Stimulated activated CD8-positive, alpha-beta memory T cell treated with anti-CD3 and anti-CD28 coated beads, Interleukin-12 subunit alpha, Interleukin-12 subunit beta, amount 100 ng/mL, for 24 hours (primary cell): ENCODE measurements around the gene BPIFB2.
"Not testable (repeated sequence)": the region's sequence is repeated elsewhere in the genome, so short reads cannot be mapped to it uniquely, and the experiment has no call there.

Experiments used
- DNase-seq: peaks from one replicate; pipeline ENCODE4 v3.0.0-alpha.2; 2020; ENCODE audit errors: extremely low read depth

The BPIFB2 gene

DNA sequence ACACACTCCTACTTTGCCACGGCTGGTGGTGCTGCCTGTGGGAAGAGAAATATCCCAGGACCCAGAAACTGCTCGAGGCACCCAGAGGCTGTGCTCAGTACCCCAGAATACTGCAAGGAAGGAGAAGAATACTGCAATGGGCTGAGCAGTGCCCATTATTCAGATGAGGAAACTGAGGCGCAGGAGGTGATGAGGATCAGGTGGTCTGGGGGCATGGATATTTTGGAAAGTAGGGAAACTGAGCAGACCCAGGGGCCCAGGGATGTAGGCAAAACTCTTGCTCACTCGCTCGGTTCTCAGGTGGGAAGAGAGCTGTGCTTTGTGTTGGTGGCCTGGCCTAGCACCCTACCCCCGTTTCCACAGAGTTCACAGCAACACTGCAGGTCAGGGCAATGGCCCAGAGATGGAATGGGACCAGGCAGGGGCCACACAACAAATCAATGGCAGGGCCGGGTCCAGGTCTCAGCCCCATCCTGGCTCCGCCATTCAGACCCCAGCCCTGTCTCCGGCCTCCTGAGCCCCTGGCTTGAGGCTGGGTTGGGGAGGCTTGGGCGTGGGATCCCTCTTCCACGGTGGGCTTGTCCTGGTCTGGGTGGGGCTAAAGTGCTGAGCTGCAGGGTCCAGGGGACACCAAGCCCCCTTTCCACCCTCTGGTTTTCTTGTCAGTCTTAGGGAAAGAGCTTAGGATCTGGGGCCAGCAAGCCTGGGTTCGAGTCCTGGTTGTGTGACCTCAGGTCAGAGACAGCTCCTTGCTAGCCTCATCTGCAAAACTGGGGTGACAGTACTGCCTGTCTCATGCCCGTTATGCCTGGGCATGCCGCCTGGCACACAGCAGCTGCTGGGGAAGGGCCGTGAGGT, 37.2 kb upstream of the BPIFB2 start:
- DNase-seq: no peak

DNA sequence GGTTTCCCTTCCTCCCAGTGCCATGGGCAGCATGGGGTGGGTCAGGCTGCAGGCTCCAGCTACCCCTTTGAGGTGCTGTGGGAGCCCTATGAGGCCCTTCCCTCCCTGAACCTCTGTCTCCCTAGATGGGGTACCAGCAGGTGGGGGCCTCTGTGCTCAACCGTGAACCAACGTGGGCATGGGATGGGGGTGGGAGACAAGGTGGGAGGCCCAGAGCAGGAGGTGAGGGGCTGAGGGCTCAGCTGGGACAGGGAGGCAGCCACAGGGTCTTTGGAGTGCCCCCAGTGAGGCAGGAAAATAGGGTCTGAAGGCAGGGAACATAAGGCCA, 36.6 kb upstream of the BPIFB2 start:
- no peak for DNase-seq

DNA sequence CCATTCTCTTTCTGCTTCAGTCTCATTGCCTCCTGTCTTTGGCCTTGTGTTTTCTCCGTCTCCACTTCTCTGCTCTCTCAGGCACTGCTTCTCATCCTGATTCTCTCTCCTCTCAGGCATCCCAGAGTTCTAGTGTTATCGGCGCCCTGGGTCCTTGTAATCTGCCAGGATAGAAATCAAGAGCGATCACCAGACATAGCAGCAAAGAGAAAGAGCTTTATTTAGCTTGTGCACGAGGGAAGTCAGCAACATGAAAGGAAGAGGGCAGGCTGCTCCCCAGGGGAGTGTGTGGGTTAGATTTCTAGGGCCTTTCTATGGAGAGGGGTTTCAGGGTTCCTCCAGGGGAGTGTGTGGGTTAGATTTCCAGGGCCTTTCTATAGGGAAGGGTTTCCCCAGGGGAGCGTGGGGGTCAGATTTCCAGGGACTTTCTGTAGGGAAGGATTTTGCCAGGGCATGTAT, 35.8 kb upstream of the BPIFB2 start:
- DNase-seq: no peak

DNA sequence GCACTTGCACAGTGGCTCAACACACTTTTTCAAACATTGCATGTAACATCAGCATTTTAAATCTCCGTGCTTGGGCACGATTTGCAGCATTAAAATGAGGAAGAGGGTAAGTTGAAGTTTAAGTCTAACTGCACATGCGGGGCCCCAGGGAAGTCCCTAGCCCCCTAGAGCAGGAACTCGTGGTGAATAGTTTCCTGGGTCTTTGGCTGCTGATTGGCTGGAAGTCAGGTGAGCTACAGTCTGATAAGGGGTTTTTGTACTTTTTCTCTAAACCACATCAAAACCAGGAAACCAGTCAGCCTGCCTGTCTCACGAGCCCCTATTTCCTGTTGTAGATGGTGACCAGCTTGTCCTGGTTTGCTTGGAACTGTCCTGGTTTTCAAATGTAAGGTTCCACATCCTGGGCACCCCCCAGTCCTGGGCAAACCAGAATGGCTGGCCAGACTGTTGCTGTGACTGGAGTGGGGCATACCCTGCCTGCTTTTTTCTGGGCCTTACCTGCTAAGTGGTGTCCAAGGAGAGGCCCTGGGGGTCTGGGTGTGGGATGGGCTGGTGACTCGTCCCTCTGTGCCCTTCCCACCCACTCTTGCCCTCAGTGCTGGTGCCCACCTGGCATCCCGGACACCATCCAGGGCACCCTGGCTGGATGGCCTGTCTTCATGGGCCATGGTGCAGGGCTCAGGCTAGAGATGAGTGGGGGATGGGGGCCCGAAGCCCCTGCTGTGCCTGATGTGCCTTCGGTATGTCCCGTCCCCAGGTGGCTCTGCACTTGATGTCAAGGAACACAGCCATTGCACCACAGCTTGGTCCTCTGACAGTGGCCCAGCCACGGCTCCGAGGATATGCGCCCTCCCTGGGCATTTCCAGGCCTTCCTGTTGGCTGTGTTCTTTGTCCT, 35.1 kb upstream of the BPIFB2 start:
- DNase-seq: peak; percentile 69

DNA sequence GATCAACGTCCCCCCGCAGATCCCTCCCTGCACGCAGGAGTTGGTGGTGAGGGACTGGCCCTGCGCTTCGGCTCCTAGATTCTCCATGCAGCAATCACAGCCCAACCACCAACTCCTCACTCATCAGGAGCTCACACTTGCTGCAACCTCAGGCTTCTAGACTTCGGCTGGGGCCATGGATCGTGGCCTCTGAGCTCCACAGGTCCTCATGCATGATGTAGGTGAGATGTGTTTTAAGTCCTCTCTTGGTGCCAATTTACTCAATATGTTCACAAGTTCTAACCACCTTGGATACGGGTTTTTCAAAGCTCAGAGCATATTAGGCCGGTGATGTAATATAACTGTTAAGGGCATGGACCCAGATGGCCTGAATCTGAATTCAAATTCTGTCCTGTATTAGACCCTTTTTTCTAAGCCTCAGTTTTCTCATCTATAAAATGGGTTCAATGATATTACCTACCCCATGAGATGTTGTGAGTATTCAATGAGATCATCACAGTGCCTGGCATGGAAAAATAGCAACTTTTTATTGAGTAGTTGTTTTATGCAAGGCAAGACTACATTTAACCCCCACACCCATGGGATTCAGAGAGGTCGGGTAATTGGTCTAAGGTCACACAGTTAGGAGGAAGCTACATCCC, 34.3 kb upstream of the BPIFB2 start:
- no peak for DNase-seq

DNA sequence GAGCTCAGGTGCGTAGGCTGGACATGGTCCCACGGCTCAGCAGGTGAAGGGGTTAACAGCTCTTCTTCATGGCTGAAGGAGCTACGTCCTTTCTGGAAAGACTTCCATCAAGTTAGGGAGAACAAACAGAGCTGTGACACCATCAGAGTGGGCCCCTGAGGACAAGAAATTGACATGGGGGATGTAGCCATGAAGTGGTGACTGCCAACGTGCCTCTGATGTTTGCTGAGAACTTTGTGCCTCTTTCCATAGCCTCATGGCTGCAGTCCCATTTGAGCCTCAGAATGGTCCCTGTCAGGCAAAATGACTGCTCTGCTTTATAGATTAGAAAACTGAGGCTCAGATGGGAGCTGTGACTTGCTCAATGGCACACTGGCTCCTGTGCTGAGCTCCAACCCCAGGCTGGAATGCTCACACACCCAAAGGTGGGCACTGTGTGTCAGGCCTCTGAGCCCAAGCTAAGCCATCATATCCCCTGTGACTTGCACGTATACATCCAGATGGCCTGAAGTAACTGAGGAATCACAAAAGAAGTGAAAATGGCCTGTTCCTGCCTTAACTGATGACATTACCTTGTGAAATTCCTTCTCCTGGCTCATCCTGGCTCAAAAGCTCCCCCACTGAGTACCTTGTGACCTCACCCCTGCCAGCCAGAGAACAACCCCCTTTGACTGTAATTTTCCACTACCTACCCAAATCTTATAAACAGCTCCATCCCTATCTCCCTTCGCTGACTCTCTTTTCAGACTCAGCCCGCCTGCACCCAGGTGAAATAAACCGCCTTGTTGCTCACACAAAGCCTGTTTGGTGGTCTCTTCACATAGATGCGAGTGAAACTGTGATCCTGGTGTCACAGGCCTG, 33.1 kb upstream of the BPIFB2 start:
- DNase-seq: not testable (repeated sequence)

DNA sequence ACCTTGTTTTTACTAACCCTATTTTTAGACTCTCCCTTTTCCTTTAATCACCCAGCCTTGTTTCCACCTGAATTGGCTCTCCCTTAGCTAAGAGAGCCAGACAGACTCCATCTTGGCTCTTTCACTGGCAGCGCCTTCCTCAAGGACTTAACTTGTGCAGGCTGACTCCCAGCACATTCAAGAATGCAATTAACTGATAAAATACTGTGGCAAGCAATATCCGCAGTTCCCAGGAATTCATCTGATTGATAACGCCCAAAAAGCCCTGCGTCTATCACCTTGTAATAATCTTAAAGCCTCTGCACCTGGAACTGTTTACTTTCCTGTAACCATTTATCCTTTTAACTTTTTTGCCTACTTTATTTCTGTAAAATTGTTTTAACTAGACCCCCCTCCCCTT, 32.4 kb upstream of the BPIFB2 start:
- DNase-seq: not testable (repeated sequence)

DNA sequence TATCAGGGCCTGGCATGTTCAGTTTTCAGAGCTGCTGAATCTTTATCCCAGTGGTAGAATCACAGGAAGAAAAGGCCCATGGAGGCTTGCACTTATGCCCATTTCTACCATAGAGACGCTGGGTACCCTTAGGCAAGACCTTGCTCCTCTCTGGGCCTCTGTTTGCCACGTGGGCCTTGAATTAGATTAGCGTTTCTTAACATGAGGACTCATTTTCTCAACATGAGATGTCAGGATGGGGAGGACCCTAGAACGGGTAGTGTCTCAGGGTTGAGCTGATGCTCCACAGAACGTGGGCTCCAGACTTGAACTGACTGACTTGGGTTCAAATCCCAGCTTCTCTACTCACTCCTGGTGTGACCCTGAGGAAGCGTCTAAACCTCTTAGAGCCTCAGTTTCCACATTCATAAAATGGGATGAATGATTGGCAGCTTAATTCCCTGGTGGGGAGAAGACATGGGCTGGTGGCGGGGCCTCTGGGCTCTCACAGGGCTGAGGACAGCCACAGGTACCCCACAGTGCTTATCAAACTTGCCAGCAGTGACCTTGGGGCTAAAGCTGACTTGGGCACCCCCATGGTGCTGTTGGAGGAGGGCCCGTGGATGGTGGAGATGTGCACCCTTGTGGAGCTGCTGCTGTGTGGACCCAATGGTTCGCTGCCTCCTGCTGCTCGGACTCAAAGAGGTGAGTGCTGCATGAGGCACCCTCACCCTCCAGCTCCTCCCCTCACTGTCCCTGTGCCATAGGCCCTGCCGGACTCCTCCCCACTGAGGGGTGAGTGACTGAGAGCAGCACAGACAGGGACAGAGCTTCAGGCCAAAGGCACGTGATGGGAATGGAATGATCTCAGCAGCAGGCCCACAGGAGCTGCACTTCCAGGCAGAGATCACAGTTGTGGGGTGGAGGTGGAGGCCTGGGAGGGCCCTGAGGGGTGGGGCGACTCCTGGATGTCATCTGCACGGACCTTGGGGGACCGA, 31.5 kb upstream of the BPIFB2 start:
- no peak for DNase-seq

DNA sequence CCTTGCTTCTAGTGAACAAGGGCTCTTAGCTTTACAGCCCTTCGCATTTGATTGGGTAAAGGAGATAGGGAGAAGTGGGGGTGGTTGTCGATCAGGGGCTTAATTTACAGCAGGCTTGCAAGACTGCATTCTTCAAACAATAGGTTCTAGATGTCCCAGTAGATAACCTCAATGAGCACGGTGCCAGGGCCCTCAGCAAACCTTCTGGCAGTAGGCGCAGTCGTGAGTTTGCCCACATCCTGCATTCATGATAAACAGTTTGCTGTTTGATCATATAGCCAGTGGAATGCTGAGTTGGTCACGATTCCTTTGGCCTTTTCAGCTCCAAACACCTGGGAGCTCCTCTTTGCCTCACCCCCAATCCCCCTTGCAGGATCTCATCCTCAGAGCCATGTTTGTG, 30.8 kb upstream of the BPIFB2 start:
- DNase-seq: no peak

DNA sequence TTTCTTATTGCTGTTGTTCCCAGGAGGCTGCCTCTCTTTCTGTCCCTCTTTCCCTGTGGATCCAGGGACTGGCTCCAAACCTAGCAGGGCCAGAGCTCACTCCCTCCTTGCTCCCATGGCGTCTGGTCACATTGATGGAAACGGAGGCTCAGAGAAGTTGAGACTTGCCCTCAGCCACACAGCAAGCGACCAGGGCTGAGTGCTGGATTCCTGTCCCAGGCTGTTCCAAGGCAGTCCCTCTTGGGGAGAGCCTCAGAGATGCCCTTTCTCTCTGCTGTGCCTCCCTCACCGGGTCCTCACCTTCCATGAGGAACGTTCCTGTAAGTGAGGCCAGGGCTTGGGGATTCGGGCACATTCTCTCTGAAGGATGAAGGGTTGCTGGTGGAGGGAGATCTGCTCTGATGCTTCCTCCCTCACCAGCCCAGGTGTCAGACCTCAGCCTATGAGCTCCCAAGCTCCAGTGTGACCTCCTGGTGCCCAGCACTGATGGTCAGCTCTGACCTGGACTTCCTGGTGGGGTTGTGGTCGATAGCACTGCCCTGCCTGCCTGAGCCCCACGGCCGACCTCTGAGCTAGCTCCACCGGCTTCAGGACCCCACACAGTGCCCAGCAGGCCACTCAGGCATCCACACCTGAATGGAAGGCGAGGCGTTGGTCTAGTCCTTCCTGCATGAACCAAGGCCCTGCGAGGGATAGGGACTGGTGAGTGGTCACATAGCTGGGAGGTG, 30.1 kb upstream of the BPIFB2 start:
- DNase-seq: no peak

DNA sequence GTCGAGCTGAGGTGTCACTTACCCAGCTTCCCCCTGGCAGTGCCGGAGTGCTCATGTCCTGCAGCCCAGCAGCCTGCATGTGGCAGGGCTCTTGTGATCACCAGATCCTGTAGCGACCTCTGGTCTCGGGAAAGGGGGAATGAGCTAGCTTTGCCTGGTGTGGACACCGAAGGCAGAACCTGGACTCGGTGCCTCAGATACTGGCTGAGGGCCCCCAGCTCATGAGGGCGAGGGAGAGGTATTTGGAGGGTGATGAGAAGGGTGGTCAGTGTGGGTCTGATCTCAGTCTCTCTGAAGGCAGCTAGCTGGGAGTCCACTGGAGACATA, 29.5 kb upstream of the BPIFB2 start:
- DNase-seq: no peak

DNA sequence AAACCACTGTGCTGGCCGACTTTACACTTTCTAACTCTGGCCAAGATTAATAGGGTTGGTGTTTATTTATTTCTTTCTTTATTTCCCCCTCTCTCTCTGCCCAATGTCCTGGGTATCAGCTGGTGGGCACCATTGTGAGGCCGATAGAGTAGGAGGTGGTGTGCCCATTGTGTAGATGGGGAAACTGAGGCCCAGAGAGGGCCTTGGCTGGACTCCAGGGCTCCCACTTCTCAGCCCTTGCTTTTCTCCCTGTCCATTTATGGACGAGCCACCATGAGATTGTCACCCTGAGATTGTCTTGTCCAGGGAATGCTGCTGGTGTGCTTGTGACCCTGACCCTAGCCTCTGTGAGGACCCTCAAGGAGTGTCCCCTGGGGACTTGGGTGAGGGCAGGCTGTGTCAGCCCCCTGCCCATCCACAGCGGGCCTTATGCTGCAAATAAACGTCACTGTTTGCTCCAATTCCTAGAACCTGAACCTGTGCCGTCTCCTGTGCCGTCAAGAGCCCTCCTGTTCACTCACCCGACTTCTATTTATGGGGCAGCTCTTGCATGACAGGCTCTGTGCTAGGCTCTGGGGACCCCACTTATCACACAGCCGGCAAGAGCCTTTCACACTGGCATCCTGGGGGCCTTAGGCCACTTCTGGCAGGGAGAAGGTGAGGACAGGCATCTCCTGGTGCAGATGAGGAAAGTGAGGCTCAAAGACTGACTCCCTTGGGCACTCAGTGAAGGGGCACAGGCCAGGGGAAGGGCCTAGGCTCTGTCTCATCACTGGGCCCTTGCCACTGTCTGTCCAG, 28.1 kb upstream of the BPIFB2 start:
- no peak for DNase-seq

DNA sequence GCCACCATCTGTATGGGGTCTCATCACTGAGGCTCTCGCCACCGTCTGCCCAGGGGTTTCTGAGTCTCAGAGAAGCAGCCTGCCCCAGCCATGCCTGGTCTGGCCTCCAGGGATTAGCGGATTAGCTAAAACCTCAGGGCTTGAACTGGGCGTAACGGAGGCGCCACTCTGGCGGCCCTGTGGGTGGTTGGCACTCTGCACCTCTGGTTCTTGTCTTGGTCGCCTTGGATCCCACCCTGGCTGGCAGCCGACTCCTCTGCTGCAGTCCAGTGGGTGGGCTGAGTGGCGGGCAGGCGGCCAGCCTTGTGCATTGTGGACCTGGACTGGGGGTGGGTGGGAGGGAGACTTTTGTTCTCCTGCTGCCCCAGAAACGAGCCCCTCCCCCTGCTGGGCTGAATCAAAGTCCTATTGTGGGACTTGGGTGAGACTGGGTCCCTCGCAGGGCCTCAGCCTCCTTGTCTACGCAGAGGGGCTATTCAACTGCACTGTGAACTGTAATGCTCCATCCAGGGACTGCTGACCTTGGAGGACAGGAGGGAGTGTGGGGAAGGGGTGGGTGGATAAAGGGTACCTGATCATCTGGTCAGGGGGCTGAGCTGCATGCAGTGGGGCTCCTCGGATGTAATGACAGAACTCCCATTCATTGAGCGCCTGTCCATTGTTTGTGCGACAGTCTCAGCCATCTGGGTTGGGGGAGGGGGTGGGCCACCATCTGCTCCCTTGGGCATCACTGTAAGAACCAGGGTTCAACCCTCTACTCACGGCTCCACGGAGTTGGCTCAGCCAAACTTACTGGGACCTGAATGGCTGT, 27.2 kb upstream of the BPIFB2 start:
- no peak for DNase-seq

DNA sequence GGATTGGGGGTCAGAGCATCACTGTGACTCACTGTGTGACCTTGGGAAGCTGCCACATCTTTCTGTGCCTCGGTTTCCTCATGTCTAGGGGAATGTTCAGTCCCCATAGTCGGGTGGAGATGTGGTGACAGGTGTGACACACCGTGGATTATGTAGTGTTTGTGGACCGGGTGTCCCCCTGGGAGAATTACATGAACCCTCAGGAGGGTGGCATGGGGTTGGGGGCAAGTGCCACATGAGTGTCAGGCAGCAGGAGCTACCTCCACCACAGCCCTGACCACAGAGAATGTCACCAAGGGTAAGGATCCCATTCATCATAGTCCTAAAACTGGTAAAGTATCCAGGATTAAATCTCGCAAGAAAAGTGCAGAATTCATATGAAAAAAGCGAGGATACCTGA, 26.5 kb upstream of the BPIFB2 start:
- no peak for DNase-seq

DNA sequence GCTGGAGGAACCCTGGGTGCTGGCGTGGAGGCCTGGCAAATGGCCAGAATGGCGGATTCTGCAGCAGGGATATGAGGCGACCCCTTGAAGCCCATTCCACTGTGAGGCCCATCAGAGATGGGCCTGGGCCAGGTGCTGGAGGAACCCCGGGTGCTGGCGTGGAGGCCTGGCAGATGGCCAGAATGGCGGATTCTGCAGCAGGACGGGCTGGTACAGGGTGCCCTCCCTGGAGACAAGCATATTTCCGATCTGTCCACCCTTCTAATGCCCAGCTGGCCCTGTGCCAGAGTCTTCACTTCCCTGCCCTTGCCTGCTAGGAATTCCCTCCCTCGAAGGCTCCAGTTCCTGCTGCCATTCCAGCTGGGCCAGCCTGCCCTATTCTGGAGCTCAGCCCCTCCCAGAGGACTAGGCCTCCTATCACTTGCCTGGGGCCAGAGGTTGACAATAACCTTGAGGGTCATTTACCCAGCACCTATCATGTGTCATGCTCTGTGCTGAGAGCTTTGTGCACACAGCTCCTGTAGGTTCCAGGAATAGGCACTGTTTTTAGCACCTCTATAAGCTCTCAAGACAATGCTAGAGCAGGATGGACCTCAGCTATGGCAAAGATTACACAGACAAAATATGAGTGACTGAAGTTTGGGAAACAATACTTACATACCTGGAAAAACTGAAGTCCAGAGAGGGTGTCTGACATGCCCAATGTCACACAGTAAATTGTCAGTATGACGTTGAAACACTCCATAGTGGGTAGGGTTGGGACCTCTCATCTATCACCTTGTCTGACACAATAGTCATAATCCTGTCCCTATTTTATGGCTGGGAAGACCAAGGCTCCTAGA, 24.7 kb upstream of the BPIFB2 start:
- no peak for DNase-seq

DNA sequence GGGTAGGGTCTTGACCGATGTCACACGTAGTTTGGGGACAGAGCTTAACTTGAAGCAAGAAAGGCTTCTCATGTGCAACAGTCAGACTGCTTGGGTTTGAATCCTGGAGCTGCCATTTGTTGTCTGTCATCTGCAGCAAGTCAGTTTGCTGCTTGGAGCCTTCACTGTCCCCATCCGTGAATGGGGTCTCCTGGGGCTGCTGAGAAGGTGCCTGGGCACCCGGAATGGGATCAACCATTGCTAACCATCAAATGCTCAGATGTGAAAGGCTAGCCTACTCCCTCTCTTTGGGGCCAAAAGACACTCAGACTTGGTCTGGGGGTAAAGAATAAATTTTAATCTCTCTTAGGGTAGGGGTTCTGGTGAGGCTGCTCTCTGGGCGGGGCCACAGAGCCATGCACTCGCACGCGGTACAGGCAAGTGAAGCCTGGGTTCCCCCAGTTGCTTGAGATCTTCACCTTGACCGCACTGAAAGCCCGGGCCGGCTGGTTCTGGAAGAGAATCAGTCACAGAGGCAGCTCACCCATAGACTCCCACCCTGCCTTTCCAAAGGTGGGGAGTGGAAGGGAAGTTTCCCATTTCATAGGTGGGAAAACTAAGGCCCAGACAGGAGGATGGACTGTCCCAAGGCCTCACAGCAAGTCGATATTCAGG, 23.9 kb upstream of the BPIFB2 start:
- DNase-seq: no peak

DNA sequence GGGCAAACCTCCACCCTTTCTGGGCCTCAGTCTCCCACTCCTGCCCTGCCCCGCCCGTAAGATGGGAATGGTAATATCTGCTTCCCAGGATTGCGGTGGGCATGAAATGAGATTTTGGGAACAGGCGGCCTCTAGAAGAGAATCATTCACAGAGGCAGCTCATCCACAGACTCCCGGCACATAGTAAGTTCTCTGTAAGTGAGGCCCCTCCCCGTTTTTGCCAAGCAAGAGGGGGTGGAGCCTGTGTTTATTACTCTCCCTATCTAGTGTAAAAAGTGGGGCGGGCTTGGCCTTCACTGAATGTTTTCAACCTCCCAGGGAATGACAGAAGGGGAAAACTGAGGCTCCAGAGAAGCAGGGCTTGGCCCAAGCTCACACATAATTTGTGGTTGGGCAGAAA, 23.3 kb upstream of the BPIFB2 start:
- no peak for DNase-seq
